ENCODE results near the gene PIK3C2G.

DNA sequence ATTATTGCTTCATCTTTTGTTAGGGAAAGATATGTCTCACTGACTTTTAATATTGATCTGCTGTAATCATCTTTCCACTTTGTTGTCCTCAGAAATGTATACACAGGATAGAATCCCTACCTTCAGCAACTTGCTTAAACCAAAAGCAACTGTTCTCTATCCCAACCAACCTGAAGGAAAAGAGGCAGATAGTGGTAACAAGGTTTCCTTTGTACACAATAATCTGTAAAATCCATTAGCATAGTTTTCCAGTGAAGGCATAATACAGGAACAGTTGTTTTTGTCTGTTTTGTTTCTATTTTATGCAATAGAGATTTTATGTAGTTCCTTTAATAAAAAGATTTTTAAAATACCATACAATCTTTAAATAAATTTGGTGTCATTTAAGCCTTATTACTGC lies 170.5 kb downstream of the PIK3C2G start:
- TF ChIP-seq, protein P1, sequence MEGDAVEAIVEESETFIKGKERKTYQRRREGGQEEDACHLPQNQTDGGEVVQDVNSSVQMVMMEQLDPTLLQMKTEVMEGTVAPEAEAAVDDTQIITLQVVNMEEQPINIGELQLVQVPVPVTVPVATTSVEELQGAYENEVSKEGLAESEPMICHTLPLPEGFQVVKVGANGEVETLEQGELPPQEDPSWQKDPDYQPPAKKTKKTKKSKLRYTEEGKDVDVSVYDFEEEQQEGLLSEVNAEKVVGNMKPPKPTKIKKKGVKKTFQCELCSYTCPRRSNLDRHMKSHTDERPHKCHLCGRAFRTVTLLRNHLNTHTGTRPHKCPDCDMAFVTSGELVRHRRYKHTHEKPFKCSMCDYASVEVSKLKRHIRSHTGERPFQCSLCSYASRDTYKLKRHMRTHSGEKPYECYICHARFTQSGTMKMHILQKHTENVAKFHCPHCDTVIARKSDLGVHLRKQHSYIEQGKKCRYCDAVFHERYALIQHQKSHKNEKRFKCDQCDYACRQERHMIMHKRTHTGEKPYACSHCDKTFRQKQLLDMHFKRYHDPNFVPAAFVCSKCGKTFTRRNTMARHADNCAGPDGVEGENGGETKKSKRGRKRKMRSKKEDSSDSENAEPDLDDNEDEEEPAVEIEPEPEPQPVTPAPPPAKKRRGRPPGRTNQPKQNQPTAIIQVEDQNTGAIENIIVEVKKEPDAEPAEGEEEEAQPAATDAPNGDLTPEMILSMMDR (optimal IDR thresholded peaks at IDR 0.05 in 1 of 3, IDR thresholded peaks at IDR 0.05 in 1 of 3, conservative IDR thresholded peaks at IDR 0.05 in 1 of 3; ENCODE audit: extremely low read depth in 1 of 3, insufficient read depth in 2 of 3, low read length in 3 of 3): no peak
- TF ChIP-seq EZH2 (IDR thresholded peaks at IDR 0.05; ENCODE audit: low read length): no peak

All from keratinocyte (primary cell).